HepG2 (cell line): ENCODE results near the gene SDR42E2. TPM values are rescaled to one million over a fixed set of nuclear protein-coding genes. Genes with fewer than 3 reads are reported as not detected.
A peak's percentile ranks its signal among the peaks of the same experiment; 100 is the strongest.

Experiments used
- ATAC-seq: fragments of 200-7000 bp; cut with Tn5 transposase; 3 replicates; pipeline ENCODE4 v1.9.1; 2020; ENCODE audit warnings: mild to moderate bottlenecking, moderate library complexity
- BruUV-seq: library from RNA; stranded (reverse); fragments of 400-500 nt; replicated peaks from 2 replicates; lab custom pipeline; 2021; lab: Mats Ljungman, UMichigan
- CTCF ChIA-PET: fragments of 300-600 bp; formaldehyde crosslinking; extraction: SDS; loops from one replicate; lab custom pipeline; 2021; ENCODE audit warnings: low total read pairs, inconsistent platforms, low intra/inter-chr PET ratio; lab: Yijun Ruan, JAX
- POLR2A ChIA-PET: fragments of 350-600 bp; sonication (Branson Sonifier 250); formaldehyde crosslinking; loops from one replicate; lab custom pipeline; 2020; ENCODE audit warnings: antibody characterized with exemption, inconsistent platforms; lab: Yijun Ruan, JAX
- DNase-seq: peaks from one replicate; pipeline ENCODE4 v3.0.0-alpha.2; 2015; ENCODE audit warnings: low spot score
- FAIRE-seq: peaks from 3 replicates; lab custom pipeline; 2011; peaks lifted over from hg19 to GRCh38; lab: Jason Lieb, UNC
- H2AFZ ChIP-seq: one replicate; pipeline ENCODE4 v1.6.1; 2011; ENCODE audit warnings: low read length, inconsistent platforms
- H3K27ac ChIP-seq: fragments of 300-600 bp; 3 replicates; pipeline ENCODE4 v1.8.0; 2011; ENCODE audit warnings: mixed run types, mild to moderate bottlenecking, mixed read lengths, low read length, inconsistent platforms; ENCODE audit not compliant: insufficient read depth; ENCODE audit errors: extremely low read length
- H3K27me3 ChIP-seq, 2 experiments: fragments of 200-600 bp in 1 of 2; 2 replicates in 1 of 2; 3 replicates in 1 of 2; pipeline versions ENCODE4 v1.6.0 to v1.8.0; 2011; ENCODE audit warnings: low read length in 2 of 2, mild to moderate bottlenecking in 2 of 2, moderate library complexity in 2 of 2, inconsistent platforms in 1 of 2; ENCODE audit not compliant: insufficient read depth in 2 of 2, control insufficient read depth in 1 of 2
- H3K36me3 ChIP-seq, 2 experiments: fragments of 200-600 bp in 1 of 2; replicated peaks in 1 of 2; 2 replicates in 1 of 2; 3 replicates in 1 of 2; pipeline versions ENCODE4 v1.5.1 to v1.8.0; 2011; ENCODE audit warnings: low read length in 2 of 2, inconsistent platforms in 1 of 2; ENCODE audit not compliant: insufficient read depth in 2 of 2, control insufficient read depth in 1 of 2
- H3K4me1 ChIP-seq: 2 replicates; pipeline ENCODE4 v1.5.1; 2012; ENCODE audit warnings: low read length, inconsistent platforms; ENCODE audit not compliant: insufficient read depth
- H3K4me2 ChIP-seq: 2 replicates; pipeline ENCODE4 v1.6.0; 2011; ENCODE audit warnings: low read depth, low read length, inconsistent platforms
- H3K4me3 ChIP-seq, 3 experiments: fragments of 200-600 bp in 1 of 3; sonication (generic), shearing (Covaris generic) in 1 of 3; replicated peaks in 1 of 3; 2 replicates each; pipeline ENCODE4 v1.5.1; 2011 to 2016; ENCODE audit warnings: low read length in 3 of 3, inconsistent platforms in 2 of 3, low read depth in 2 of 3, mild to moderate bottlenecking in 2 of 3, control low read depth in 1 of 3, mixed read lengths in 1 of 3; ENCODE audit not compliant: insufficient read depth in 1 of 3
- H3K79me2 ChIP-seq: one replicate; pipeline ENCODE4 v1.6.1; 2011; ENCODE audit warnings: low read length, inconsistent platforms; ENCODE audit not compliant: insufficient read depth
- H3K9ac ChIP-seq: 2 replicates; pipeline ENCODE4 v1.6.0; 2011; ENCODE audit warnings: mild to moderate bottlenecking, low read depth, low read length, inconsistent platforms; ENCODE audit not compliant: insufficient read depth
- H3K9me3 ChIP-seq: 2 replicates; pipeline ENCODE4 v1.5.1; 2012; ENCODE audit warnings: mild to moderate bottlenecking, low read length
- H4K20me1 ChIP-seq: 2 replicates; pipeline ENCODE4 v1.6.0; 2011; ENCODE audit warnings: inconsistent platforms, mild to moderate bottlenecking, low read length, moderate library complexity; ENCODE audit not compliant: insufficient read depth
- ATF1 ChIP-seq: IDR thresholded peaks from 2 replicates; pipeline ENCODE4 v1.6.1; 2016; ENCODE audit warnings: mild to moderate bottlenecking, control low read depth
- POLR2AphosphoS5 ChIP-seq: IDR thresholded peaks from 2 replicates; pipeline ENCODE4 v1.6.1; 2012; ENCODE audit warnings: low read depth, low read length
- STAG1 ChIP-seq: sonication (generic); formaldehyde crosslinking; IDR thresholded peaks from 2 replicates; pipeline ENCODE4 v1.4.0; 2020; ENCODE audit warnings: missing genetic modification reagents
- ZNF121 ChIP-seq: sonication (generic); formaldehyde crosslinking; IDR thresholded peaks from 2 replicates; pipeline ENCODE4 v1.5.0; 2020; ENCODE audit warnings: mild to moderate bottlenecking, missing genetic modification reagents
- ZNF326 ChIP-seq: sonication (generic); formaldehyde crosslinking; IDR thresholded peaks from 2 replicates; pipeline ENCODE4 v1.4.0; 2020; ENCODE audit warnings: missing genetic modification reagents, borderline replicate concordance
- ZNF567 ChIP-seq: sonication (generic); formaldehyde crosslinking; IDR thresholded peaks from 2 replicates; pipeline ENCODE4 v1.8.1; 2023; ENCODE audit warnings: mild to moderate bottlenecking, missing genetic modification reagents, borderline replicate concordance
- WGBS: methylation state at CpG from one replicate; pipeline ENCODE4 v1.1.6; 2017; ENCODE audit warnings: low lambda C conversion rate; 5-methylcytosine and 5-hydroxymethylcytosine counted together
- in situ Hi-C: cut with HindIII; loops from 2 replicates; pipeline ENCODE4 v1.10.0; 2017; ENCODE audit warnings: low pct_unique_long_range_greater_than_20kb; ENCODE audit not compliant: extremely low pct_ligation_motif_present
- intact Hi-C: fragments of 100-400 bp; cut with micrococcal nuclease; formaldehyde crosslinking; loops from one replicate; pipeline ENCODE4 v1.10.0; 2022; ENCODE audit not compliant: unreplicated experiment
- polyA plus RNA-seq, 8 experiments: library from polyadenylated mRNA; depleted of rRNA in 3 of 8; stranded (reverse) in 7 of 8; unstranded in 1 of 8; fragments of >200 nt; fragmentation: Illumina TruSeq in 4 of 8; extraction: Trizol in 4 of 8; gene quantifications; 2 replicates each; pipeline versions ENCODE4 v1.2.1 to v1.2.3, GENCODE V29; 2011 to 2016; ENCODE audit warnings: low read depth in 4 of 8, missing spikeins in 1 of 8, mixed read lengths in 1 of 8; ENCODE audit not compliant: insufficient read depth in 1 of 8
- total RNA-seq, 5 experiments: library from RNA; depleted of rRNA; stranded (reverse); fragments of >200 nt; fragmentation: Illumina TruSeq; extraction: Trizol; gene quantifications; 2 replicates each; pipeline ENCODE4 v1.2.3, GENCODE V29; 2016; ENCODE audit warnings: low read depth in 1 of 5
- TF ChIP-seq, protein P1 (sequence below): sonication (generic); formaldehyde crosslinking; IDR thresholded peaks from 2 replicates; pipeline ENCODE4 v1.4.0; 2020; ENCODE audit warnings: mild to moderate bottlenecking, low read depth, missing genetic modification reagents
- TF ChIP-seq, protein P2 (sequence below): sonication (generic); formaldehyde crosslinking; IDR thresholded peaks from 2 replicates; pipeline ENCODE4 v1.4.0; 2020; ENCODE audit warnings: missing genetic modification reagents

Gene SDR42E2
- total and polyA plus RNA-seq, 2 of the 13 experiments (the other 11 are each of a cell fraction or from before 2014, with no cell fraction given), result 0.05 to 0.11 TPM

DNA sequence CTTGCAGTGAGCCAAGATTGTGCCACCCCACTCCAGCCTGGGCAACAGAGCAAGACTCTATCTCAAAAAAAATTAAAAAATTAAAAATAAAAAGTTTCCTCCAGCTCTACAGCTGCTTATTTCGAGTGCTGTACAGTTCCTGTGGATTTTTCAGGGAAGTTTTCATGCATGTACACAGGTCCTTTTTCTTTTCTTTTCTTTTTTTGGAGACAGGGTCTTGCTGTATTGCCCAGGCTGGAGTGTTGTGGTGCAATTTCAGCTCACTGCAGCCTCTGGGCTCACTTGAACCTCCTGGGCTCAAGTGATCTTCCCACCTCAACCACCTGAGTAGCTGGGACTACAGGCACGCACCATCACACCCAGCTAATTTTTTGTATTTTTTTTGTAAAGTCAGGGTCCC is 59.7 kb downstream of the SDR42E2 start:
- TF ChIP-seq ZNF326 (CRISPR knock-in tag) (no peak), ZNF567 (CRISPR knock-in tag) (no peak), STAG1 (CRISPR knock-in tag) (no peak), ATF1 (CRISPR knock-in tag) (no peak), POLR2AphosphoS5 (no peak), ZNF121 (CRISPR knock-in tag) (peak; percentile 72)
- TF ChIP-seq, protein P1, sequence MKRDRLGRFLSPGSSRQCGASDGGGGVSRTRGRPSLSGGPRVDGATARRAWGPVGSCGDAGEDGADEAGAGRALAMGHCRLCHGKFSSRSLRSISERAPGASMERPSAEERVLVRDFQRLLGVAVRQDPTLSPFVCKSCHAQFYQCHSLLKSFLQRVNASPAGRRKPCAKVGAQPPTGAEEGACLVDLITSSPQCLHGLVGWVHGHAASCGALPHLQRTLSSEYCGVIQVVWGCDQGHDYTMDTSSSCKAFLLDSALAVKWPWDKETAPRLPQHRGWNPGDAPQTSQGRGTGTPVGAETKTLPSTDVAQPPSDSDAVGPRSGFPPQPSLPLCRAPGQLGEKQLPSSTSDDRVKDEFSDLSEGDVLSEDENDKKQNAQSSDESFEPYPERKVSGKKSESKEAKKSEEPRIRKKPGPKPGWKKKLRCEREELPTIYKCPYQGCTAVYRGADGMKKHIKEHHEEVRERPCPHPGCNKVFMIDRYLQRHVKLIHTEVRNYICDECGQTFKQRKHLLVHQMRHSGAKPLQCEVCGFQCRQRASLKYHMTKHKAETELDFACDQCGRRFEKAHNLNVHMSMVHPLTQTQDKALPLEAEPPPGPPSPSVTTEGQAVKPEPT (CRISPR knock-in tag), result no peak
- TF ChIP-seq, protein P2, sequence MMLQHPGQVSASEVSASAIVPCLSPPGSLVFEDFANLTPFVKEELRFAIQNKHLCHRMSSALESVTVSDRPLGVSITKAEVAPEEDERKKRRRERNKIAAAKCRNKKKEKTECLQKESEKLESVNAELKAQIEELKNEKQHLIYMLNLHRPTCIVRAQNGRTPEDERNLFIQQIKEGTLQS, result no peak
- ChIA-PET CTCF (no interaction called here), POLR2A (interaction anchor here (0.9 to 1.0 kb wide), 2 partner anchors 11 to 16 kb away, joined by 3 read pairs; partner anchors contain the start of gene EEF2K)
- intact Hi-C loops (no loop called here), in situ Hi-C loops (no loop called here)
- no peaks in the 10 kb centered on the region for H4K20me1 ChIP-seq
- peaks cover 13 to 23% of the 10 kb centered on the region in 2 experiments; a peak in 4 of 5 replicates for H3K36me3 ChIP-seq
- DNase-seq (no peak), FAIRE-seq (no peak), ATAC-seq (no peak)
- H2AFZ ChIP-seq, result no peak overlapping the region
- WGBS, result 95% methylated on average over 2 of the region's 2 CpGs
- H3K79me2 ChIP-seq, result peaks cover 12% of the 10 kb centered on the region
- no peak overlapping the region for H3K9ac ChIP-seq
- H3K27ac ChIP-seq, result no peak overlapping the region
- no peak overlapping the region for H3K4me3 ChIP-seq
- H3K9me3 ChIP-seq, result no peaks in the 10 kb centered on the region
- peaks cover 23% of the 10 kb centered on the region for H3K4me1 ChIP-seq
- no TSS peak for BruUV-seq
- no peaks in the 10 kb centered on the region for H3K27me3 ChIP-seq
- H3K4me2 ChIP-seq, result no peak overlapping the region
